HG02884 (cell line): ENCODE data around the gene PNPLA6.
A peak's percentile ranks its signal among the peaks of the same experiment; 100 is the strongest.

ENCODE experiments used
- ATAC-seq: cut with Tn5 transposase; IDR thresholded peaks from one replicate; pipeline ENCODE4 v1.9.1; 2021; ENCODE audit warnings: mild to moderate bottlenecking, moderate library complexity; ENCODE audit not compliant: unreplicated experiment

Gene PNPLA6

DNA sequence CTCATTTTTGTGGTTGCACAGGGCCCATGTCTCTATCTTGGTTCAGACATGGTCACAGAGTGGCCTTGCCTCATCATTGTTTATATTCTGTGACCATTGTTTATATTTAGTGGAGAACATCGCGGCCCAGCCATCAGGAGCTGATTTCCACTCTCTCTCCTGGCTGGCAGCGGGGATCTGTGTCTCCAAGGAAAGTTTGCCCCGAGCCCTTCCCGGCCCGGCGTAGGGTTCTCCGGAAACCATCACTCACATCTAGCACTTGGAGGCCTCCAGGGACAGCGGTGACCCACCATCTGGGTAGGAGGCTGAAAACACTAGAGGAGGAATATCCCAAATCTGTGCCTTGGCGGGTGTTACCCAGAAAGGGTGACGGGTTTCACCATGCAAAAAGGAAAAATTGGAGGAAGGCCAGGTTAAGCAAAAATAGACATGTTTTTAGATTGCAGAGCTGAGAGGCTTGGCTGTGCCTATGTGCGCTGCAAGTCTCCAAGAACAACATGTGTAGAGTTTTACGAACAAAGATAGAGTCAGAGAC is 20.3 kb upstream of the PNPLA6 start:
- no peak for ATAC-seq

DNA sequence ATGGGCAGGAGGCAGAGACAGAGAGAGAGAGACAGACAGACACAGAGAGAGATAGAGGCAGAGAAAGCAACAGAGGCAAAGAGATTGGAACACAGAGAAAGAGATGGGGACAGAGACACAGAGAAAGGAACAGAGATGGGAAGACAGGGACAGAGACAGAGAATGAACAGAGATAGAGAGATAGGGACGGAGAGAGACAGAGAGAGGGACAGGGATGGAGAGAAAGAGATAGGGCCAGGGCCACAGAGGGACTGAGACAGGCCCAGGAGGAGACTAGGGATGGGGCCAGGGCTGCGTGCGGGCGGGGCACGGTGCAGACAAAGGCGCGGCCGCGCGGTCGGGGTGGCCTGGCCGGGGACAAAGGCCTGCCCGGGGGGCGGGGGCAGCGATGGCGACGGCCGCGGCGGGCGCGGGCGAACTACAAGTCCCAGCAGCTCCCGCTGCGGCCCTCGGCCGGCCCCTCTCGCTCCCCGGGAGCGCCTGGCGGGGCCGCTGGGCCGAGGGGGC is 19.8 kb upstream of the PNPLA6 start, which contains the start of gene ZNF358:
Gene ZNF358 (plus strand): TSS at position 459 of the 507 bp plus-strand sequence. CDS start 3,140 bp downstream, outside the sequence.
- ATAC-seq: no peak

DNA sequence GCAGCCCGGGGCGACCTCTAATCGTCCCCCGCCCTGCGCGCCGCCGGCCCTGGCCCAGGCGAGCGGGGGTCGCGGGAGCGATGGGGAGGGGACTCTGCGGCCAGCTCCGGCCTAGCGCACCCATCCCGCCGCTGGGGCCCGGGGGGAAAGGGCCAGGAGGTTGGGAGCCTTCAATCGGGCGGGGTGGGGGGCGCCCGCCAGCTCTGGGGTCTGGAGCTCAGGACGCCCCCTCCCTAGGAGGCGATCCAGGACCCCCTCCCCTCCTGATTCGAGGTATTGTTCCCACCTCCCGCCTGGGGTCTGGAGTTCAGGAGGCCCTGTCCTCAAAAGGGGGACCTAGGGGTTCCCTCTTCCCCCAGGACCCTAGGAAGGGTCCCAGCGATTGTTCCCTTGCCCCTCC is 19.2 kb upstream of the PNPLA6 start:
- ATAC-seq: no peak

DNA sequence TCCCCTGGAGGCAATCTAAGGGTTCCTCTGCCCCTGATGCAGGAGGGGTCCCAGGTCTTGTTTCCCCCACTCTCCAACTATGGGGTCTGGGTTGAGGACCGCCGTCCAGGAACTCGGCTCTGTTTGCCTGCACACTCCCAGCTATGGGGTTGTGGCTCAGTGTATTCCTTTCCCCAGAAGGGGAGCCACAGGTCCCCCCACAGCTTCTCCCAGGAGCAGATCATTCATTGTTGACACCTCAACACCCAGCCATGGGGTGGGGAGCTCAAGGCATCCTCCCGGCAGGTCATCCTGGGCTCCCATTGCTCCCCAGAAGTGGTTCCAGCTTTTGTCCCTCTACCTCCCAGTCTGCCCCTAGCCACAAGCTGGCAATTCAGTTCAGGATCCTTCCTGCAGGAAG is 18.6 kb upstream of the PNPLA6 start:
- no peak for ATAC-seq

DNA sequence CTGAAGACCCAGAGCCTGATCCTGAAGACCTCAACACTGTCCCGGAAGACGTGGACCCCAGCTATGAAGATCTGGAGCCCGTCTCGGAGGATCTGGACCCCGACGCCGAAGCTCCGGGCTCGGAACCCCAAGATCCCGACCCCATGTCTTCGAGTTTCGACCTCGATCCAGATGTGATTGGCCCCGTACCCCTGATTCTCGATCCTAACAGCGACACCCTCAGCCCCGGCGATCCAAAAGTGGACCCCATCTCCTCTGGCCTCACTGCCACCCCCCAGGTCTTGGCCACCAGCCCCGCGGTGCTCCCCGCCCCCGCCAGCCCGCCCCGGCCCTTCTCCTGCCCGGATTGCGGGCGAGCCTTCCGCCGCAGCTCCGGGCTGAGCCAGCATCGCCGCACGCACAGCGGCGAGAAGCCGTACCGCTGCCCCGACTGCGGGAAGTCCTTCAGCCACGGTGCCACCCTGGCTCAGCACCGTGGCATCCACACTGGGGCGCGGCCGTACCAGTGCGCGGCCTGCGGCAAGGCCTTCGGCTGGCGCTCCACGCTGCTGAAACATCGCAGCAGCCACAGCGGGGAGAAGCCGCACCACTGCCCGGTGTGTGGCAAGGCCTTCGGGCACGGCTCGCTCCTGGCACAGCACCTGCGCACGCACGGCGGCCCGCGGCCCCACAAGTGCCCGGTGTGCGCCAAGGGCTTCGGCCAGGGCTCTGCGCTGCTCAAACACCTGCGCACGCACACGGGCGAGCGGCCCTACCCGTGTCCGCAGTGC is 16.0 kb upstream of the PNPLA6 start:
- no peak for ATAC-seq

DNA sequence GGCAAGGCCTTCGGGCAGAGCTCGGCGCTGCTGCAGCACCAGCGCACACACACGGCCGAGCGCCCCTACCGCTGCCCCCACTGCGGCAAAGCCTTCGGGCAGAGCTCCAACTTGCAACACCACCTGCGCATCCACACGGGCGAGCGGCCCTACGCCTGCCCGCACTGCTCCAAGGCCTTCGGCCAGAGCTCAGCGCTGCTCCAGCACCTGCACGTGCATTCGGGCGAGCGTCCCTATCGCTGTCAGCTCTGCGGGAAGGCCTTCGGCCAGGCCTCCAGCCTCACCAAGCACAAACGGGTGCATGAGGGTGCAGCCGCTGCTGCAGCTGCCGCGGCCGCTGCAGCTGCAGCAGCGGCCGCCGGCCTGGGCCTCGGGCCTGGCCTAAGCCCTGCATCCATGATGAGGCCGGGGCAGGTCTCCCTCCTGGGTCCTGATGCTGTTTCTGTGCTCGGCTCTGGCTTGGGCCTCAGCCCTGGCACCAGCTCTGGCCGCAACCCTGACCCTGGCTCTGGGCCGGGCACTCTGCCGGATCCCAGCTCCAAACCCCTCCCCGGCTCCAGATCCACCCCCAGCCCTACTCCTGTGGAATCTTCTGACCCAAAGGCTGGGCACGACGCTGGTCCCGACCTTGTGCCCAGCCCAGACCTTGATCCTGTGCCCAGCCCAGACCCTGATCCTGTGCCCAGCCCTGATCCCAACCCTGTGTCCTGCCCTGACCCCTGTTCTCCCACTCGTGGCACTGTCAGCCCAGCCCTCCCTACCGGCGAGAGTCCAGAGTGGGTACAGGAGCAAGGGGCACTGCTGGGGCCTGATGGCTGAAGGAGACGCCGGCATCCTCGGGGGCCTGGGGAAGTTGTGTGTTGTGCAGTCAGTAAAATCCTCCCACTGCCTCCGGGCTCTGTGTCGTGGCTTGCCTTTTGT is 15.1 kb upstream of the PNPLA6 start:
- no peak for ATAC-seq

DNA sequence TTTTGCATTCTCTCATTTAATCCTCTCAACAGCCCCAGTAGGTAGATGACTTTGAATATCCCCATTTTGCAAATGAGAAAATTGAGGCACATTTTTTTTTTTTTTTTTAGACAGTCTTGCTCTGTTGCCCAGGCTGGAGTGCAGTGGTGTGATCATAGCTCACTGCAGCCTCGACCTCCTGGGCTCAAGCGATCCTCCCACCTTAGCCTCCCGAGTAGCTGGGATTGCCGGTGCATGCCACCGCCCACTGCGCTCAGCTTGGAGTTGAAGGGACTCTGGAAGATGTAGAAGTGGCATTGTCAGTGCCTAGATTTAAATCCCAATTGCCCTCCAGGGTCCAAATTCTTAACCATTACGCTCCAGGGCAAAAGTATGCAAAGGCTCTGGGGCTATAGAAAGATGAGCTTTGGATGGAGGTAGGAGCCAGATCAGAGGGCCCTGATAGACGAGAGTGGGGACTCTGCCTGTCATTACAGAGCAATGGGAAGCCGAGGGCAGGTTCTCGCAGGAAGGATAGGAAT is 13.9 kb upstream of the PNPLA6 start:
- ATAC-seq: no peak

DNA sequence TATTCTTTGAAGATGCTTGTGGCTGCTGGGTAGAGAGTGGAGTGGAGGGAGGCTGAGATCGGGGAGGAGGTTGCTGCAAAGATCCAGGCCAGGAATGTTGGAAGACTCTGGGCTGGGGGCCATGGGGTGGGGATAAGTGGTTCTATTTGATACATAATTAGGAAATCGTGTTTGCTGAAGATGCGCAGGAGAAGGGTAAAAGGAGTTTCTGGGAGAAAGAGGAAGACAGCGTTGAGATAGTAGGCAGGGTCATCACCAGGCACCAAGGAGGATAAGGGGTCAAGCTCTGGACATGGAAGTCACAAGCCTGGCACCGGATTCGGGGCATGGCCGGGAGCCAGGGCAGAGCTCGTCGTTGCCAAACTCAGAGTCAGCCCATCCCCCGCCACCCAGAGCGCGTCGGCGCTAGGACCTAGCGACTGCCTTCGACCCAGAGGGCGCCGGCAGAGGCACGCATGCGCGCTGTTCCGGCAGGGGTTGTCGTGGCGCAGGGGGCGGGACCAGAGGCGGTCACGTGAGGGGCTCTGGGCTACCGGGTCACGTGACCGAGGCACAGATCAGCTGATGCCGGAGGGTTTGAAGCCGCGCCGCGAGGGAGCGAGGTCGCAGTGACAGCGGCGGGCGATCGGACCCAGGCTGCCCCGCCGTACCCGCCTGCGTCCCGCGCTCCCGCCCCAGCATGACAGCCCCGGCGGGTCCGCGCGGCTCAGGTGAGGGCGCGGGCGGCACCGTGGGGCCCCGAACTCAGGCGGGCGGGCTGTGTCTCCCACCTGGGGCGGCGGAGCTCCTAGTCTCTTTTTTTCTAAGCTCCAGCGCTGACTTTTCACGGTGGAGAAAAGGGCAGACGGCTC is 13.2 kb upstream of the PNPLA6 start, which contains the start of gene MCOLN1:
Gene MCOLN1 (plus strand): TSS at position 553 of the 851 bp plus-strand sequence. CDS start 127 bp downstream, at position 680.
- peak; percentile 87 for ATAC-seq

DNA sequence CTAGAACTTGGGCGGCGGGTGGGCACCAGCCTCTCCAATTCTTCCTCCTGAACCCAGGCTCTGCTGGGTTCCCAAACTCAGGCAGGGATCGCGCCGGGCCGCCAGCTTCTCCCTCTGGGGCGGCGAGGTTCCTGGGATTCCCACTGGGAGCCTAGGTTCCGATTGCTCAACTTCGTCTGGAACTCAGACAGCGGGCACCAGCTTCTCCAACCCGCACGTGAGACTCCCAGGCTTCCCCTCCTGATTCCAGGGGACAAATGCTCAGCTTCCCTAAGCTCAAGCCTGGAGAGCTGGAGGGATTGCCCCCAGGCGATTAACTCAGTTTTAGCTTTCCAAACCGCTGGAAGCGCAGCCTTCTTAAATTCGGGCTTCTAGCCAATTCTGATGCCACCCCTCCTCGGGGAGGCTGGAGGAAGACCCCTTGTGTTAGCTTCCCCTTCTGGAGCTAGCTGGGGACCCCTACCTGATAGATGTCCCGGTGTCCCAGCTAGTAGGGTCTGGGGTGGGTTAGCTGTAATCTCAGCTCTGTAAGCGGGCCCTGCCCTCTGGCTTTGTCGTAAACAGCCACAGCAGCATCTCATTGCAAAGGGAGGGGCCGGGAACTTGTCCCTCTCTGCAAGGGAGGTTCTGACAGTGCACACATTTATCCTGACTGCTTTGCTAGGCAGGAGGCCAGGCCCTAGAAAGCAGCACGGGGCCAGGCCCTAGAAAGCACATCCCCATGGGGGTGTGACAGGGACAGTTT is 12.4 kb upstream of the PNPLA6 start:
- ATAC-seq: no peak

DNA sequence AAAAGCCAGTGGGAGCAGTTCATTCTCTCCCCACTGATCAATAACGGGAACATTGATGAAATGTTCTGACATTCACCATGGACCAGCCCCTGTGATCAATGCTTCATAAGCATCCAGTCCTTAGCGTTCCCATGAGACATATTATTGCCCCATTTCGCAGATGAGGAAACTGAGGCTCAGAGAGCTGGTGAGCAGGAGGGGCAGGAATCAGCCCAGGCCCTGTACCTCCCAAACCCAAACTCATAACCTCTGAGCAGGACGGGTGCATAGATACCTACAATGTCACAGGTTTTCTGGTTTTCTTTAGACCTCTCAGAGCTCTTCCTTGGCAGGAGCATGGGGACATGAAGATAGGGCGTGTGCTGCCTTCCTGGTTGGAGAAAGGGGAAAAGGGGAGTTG is 11.0 kb upstream of the PNPLA6 start:
- ATAC-seq: no peak

DNA sequence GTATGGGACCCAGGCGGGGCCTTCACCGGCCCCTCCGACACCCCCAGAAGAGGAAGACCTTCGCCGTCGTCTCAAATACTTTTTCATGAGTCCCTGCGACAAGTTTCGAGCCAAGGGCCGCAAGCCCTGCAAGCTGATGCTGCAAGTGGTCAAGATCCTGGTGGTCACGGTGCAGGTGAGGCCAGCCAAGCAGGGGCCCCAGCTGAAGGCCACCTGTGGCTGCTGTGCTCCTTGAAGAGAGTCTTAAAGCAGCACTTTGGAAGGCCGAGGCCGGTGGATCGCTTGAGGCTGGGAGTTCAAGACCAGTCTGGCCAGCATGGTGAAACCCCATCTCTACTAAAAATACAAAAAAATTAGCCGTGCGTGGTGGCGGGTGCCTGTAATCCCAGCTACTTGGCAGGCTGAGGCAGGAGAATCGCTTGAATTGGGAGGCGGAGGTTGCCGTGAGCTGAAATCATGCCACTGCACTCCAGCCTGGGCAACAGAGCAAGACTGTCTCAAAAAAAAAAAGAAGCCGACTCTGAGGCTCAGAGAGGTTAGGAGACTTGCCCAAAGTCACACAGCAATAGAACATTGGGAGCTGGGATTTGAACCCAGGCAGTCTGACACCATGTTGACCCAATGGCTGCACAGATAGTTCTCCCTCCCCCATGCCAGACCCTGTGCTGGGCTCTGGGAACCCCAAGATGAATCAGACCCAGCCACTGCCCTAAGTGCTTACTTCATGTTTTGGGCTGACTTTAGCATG is 10.4 kb upstream of the PNPLA6 start:
- ATAC-seq: no peak

DNA sequence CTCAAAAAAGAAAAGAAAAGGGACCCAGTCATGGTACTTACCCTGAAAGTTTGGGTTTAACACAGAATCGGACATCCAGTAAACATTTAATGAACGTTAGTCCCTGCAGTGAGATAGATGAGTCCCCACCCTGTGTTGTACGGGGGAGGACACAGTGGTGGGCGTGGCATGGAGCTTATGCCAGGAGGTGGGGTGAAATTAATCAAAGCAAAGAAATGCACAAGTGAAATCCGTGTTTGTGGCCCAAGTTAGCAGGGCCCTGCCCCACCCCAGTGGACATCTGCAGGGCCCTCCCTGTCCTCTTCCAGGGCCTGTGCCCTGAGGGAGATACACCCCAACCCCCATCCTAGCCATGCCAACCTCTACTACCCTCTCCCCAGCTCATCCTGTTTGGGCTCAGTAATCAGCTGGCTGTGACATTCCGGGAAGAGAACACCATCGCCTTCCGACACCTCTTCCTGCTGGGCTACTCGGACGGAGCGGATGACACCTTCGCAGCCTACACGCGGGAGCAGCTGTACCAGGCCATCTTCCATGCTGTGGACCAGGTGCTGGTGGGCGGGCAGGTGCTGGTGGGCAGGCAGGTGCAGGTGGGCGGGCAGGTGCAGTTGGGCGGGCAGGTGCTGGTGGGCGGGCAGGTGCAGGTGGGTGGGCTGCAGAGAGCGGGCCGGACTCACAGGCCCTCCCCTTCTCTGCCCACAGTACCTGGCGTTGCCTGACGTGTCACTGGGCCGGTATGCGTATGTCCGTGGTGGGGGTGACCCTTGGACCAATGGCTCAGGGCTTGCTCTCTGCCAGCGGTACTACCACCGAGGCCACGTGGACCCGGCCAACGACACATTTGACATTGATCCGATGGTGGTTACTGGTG is 9.2 kb upstream of the PNPLA6 start:
- no peak for ATAC-seq

DNA sequence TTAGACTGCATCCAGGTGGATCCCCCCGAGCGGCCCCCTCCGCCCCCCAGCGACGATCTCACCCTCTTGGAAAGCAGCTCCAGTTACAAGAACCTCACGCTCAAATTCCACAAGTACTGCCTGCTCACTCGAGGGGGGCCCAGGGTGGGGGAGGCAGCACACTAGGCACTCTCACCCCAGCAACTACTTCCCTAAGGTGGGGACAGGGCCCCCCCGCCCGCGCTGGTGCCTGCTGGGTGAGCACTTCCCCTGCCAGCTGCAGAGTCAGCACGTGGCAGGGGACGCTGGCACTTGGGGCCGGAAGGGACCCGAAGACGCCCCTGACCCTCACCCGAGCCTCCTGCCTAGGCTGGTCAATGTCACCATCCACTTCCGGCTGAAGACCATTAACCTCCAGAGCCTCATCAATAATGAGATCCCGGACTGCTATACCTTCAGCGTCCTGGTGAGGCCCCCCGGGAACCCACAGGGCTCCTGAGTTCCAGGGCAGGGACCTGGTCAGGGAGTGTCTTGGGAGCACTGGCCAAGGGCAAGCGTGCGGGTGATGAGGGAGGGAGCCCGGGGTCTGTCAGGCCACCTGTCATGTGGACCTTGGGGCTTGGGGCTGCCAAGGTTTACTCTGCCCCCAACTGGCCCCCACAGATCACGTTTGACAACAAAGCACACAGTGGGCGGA is 7.9 kb upstream of the PNPLA6 start:
- ATAC-seq: no peak

DNA sequence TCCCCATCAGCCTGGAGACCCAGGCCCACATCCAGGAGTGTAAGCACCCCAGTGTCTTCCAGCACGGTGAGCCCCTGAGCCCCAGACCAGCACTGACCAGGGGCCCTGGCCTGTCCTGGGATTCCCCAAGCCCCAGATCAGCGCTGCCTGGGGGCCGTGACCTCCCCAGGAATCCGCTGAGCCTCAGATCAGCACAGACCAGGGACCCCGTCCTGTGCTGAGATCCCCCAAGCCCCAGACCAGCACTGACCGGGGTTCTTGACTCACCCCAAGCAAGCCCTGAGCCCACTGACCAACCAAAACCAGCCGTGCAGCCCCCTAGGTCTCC is 7.4 kb upstream of the PNPLA6 start:
- no peak for ATAC-seq

DNA sequence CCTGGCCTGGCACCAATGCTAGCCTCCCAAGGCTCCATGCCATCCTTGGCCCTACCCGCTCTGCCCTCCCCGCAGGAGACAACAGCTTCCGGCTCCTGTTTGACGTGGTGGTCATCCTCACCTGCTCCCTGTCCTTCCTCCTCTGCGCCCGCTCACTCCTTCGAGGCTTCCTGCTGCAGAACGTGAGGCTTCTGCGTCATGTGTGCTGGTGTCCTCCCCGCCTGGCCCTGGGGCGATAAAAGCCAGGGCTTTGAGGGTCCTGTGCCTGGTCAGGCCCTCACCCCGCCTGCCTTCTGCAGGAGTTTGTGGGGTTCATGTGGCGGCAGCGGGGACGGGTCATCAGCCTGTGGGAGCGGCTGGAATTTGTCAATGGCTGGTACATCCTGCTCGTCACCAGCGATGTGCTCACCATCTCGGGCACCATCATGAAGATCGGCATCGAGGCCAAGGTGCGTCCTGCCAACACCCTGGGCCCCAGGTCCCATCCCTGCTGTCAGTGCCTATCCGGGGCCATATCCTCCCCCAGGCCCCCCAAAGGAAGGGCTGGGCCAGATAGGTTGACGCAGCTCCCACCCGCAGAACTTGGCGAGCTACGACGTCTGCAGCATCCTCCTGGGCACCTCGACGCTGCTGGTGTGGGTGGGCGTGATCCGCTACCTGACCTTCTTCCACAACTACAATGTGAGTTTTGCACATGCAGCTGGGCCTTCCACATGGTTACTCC is 6.8 kb upstream of the PNPLA6 start:
- no peak for ATAC-seq

DNA sequence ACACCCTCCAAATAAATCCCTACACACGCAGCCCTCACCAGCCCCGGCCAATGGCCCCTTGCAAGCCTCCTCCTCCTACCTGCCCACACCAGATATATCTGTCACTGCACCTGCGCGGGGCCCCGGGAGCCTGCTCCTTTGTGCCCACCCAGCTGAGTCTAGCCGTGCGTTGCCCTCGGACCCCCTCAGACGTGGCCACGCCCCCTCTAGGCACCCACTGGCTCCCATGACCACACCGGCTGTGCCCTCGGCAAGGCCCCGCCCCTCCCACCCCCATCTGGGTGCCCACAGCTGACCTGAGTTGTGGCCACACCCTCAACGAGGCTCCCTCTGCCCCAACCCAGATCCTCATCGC is 6.3 kb upstream of the PNPLA6 start:
- no peak for ATAC-seq
